Urothelium cell line (cell line): ENCODE measurements around the gene NPC1.

ENCODE experiments used
- DNase-seq: peaks from one replicate; pipeline ENCODE4 v3.0.0; 2011; ENCODE audit warnings: low spot score, mixed read lengths
- FAIRE-seq: peaks from 2 replicates; lab custom pipeline; 2011; peaks lifted over from hg19 to GRCh38; lab: Jason Lieb, UNC

Gene NPC1

DNA sequence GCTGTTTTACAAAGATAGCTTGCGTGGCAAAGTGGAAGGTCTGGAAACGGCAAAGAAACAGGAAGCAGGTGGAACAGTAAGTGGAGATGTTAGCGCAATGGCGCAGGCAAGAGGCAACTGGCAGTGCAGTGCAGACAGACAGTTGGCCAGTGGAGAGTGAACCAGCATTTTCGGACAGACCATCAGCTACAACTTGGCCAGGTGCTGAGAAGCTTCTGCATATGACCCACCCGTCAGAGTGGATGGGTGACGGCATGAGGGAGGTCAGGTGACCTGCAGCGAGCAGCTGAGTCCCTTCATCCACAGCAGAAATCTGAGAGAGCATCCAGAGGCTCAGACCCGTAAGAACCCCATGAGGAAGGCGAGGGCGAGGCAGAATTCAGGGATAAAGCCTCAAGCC is 33.8 kb downstream of the NPC1 start:
- no peak for DNase-seq
- no peak for FAIRE-seq

DNA sequence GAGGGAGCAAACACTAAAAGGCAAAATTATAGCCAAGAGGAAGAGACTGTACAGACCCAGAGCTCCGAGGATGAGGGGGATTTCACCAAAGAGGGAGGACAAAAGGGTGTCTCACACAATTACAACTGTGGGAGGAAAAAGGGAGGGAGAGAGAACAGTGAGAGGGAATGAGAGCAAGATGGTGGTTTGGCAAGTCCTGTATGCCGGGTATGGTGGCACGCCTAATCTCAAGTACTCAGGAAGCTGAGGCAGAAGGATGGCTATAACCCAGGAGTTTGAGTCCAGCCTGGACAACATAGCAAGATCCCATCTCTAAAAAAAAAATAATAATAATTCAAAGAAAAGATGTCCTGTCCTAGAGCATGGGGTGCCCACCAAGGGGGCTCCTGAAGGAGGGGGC is 34.3 kb downstream of the NPC1 start:
- no peak for FAIRE-seq
- no peak for DNase-seq

DNA sequence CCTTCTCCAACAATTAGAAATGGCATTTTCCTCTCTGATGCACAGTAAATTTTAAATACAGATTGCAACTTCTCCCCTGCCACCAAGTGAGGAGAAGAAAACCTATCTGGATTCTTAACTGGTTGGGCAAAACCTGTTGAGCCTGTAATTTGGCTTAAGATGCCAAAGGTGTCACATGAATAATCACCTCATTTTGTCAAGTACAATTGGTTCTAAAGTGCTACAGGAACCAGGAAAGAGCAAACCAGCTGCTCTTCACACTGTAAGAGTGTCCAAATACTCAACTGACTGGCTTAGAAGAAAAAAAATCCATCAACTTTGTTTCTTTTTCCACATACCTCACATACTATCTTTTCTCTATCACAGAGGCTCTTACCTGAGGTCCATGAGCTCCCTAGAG is 35.4 kb downstream of the NPC1 start:
- DNase-seq (no peak), FAIRE-seq (no peak)

DNA sequence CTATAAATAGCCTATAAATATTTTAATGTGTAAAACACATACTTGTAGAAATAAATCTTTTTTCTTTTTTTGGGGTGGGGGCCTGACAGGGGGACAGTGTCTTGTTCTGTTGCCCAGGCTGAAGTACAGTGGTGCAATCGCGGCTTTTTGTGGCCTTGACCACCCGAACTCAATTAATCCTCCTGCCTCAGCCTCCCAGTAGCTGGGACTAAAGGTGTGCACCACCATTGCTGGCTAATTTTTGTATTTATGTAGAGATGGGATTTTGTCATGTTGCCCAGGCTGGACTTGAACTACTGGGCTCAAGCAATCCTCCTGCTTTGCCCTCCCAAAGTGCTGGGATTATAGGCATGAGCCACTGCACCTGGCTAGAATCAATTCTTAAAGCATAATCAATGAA is 37.6 kb downstream of the NPC1 start:
- FAIRE-seq (no peak), DNase-seq (no peak)

DNA sequence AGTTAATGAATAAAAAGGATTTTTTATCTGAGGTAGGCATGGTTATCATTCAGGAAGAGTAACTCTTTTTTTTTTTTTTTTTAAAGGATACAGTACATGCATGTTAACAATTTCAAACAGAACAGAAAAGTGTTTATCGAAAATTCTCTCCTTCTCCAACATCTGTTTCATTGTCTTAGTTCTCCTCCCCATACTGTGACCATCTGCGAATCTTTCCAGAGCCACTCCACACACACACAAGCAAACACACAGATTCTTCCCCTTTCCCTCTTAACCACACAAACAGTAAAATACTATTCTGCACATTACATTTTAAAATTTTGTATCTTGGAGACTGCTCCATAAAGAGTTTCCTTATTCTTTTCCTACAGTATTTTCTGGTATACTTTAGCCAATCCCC is 38.0 kb downstream of the NPC1 start:
- FAIRE-seq (no peak), DNase-seq (no peak)

DNA sequence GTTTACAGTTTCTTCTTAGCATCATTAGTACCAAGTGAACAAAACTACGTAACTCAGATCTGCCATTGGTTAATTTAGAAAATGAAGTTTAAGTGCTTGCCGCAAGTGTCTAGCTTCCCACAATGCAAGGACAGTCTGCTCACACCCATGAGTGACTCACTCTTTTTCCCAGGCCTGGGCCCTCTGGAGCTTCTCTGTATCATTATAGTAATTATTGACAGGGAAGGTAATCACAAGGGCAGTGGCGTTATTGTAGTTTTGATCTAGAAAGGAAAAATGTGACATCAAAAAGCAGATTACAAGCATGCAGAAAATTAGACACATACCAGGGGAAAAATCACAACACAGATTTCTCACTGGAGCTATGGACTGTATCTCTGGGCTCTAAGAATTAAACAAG is 38.5 kb downstream of the NPC1 start:
- FAIRE-seq (no peak), DNase-seq (no peak)

DNA sequence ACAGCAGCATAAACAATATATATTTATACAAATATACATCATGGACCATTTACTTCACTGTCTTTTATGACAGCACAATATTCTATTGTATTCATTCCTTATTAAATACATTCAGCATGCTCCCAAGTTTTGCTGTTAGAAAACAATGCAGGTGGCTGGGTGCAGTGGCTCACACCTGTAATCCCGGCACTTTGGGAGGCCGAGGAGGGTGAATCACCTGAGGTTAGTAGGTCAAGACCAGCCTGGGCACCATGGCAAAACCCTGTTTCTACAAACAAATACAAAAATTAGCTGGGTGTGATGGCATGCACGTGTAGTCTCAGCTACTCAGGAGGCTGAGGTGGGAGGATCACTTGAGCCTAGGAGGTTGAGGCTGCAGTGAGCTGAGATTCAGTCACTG is 39.0 kb downstream of the NPC1 start:
- no peak for DNase-seq
- no peak for FAIRE-seq

DNA sequence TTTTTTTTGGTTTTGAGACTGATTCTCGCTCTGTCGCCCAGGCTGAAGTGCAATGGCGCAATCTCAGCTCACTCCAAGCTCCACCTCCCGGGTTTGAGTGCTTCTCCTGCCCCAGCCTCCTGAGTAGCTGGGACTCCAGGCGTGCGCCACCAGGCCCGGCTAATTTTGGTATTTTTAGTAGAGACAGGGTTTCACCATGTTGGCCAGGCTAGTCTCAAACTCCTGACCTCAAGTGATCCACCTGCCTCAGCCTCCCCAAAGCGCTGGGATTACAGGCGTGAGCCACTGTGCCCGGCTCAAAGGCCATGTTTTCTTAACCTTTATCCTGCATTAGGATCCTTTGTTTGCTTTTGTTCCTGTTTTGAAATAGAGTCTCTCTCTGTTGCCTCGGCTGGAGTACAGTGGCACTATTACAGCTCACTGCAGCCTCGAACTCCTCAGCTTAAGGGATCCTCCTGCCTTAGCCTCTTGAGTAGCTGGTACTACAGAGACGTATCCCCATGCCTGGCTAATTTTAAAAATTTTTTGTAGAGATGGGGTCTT is 41.0 kb downstream of the NPC1 start:
- FAIRE-seq: no peak
- no peak for DNase-seq

DNA sequence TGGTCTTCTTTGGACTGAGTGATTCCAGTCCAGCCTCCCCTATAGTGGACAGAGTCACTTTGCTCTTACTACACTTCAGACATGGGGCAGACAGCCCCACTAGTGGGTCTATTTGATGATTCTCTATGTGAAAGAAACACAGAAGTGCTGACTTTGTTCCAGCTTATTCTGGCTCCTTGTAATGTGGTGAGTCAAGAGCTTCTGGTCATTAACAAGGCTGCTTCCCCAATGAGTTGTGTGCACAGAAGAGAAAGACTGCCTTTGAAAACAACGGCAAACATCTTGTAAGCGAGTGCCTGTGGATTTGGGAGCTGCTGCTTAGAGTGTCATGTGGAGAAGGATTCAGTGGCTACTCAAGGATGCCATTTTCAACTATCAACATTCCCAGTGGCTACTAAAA is 43.8 kb downstream of the NPC1 start:
- DNase-seq (no peak), FAIRE-seq (no peak)

DNA sequence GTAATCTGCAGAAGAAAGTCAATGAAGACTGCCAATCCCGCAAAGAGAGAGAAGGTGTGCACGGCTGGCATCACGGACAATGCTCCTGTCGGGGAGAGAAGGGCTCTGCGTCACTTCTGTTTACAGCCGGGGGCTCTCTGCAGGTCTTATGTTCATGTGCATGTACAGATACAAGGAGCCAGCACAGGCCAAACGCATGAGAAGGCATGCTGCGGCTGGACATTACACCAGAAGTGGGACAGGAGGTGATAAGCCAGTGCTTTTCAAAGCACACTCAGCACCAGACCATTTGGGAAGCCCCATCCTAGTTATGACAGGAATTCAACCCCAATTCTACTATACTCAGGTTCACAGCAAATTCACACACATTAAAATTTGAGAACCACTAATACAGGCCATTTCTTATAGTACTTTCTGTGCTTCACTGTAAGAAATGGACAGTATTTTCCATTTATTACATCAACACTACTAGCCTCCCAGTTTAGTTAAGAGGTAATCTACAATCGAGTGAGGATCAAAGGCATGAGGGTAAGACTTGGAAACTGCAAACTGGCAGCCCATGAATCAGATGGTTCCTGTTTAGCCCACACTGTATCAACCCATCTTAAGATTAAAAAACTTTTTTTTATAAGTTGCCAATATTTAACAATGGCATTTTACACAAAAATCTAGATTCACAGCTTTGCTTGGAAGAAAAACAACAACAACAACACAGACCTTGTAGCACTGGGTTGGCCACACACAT is 44.8 kb downstream of the NPC1 start:
- no peak for DNase-seq
- no peak for FAIRE-seq

DNA sequence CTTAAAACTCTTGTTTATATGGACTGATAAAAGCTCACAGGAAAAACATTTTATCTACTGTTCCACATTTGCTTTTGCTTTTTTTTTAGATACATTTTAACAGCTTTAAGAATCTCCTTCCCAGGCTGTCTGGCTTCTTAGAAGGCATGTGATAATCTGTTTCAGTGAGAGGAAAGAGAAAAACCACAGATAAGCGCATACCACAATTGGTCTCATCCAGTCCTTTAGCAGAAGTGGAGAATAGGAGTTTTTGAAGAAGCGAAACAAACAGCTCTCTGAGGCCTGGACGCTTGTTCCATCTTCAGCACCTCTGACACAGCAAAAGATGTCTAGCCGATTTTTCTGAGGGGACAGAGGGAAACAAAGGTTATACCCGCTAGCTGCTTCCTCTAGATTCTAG is 45.4 kb downstream of the NPC1 start:
- DNase-seq: no peak
- FAIRE-seq: no peak

DNA sequence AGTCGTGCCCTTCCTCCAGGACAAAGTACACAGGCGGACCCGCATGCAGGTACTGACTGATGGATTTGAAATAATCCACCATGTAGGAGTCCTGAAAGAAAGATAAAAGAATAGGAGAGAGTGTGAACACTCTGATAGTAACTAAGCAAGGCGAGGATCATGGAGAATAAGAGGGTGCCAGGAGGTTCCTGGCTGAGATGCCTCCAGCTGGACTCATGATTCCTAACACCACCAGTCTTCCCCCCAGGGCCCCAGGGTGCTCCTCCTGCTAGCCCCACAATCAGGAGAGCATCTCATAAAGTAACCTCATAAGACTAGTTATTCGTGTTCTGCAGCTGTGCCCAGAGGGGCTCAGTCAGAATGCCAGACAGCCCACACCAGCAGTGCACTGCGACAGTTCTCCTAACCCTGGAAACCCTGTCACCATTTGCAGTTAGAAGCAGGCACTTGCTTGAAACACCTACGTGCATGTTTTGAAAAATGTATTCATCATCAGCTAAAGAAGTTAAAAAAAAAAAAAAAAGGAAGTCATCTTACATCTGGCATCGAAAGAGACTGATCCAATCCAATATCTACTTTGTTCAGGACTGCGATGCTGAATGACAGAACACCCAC is 46.3 kb downstream of the NPC1 start:
- FAIRE-seq (no peak), DNase-seq (no peak)

DNA sequence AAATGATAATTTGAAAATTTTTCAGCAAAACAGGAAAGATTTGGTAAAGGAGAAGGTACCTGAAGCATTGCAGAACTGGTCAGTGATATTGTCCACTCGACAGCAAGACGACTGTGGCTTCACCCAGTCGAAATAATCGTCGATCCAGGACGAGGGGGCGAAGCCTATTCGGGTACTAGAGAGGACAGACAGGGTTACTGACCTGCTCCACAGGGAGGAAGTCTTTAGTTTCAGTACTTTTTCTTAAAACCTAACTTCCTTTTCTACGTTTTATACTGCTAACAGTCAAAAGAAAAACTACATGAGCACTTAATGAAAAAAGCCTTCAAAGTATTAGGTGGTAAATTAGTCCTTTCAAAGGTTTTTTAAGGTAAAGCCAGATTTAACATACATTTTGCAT is 47.0 kb downstream of the NPC1 start:
- FAIRE-seq (no peak), DNase-seq (no peak)

DNA sequence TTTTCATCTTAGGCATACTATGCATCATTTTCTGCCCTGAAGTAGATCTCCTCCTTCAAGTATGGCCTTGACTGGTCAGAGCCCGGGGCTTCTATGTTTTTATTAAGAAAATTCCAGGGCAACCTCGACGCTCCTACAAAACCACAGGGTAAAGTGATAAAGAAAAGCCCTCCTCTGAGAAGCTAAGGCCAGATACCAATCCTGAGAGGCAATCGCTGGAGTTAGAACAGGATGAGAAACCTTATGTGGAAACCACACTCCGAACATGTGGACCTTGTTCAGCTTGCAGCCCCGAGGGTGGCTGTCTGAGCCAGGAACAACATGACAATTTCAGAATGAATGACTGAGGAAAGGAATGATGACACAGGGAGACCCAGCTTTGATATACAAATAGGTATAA is 47.4 kb downstream of the NPC1 start:
- DNase-seq: no peak
- FAIRE-seq: no peak

DNA sequence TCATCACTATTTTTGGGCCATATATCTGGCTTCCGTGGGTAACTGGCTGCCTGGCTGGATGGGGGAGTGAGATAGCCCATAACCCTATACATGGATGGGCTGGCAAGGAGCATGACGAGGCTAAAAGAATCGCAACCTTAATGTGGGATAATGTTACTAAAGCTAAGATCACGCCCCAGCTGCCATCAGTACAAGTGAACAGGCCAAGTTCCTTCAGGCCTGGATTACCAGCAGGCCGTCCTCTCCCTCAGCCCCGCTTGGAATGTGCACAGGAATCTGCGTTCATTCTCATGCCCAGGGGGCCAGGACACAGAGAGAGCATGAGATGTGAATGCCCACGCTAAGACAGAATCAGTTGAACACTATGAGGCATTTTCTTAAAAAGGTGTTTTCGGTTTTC is 48.3 kb downstream of the NPC1 start:
- FAIRE-seq: no peak
- no peak for DNase-seq

DNA sequence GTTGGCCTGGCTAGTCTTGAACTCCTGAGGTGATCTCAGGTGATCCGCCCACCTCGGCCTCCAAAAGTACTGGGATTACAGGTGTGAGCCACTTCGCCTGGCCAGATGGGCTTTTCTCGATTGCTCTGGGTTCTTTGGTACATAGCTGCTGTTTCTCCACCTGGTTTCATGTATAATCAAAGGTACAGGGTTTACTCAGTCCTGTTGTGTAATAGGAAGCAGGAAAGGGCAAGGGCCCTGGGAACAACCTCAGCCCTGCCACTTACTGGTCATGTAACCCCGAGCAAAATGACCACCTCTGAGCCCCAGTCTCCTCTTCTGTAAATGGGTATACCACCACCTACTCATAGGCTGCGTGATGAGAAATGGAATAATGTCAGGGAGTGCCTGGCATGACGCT is 49.0 kb downstream of the NPC1 start:
- FAIRE-seq (no peak), DNase-seq (no peak)

DNA sequence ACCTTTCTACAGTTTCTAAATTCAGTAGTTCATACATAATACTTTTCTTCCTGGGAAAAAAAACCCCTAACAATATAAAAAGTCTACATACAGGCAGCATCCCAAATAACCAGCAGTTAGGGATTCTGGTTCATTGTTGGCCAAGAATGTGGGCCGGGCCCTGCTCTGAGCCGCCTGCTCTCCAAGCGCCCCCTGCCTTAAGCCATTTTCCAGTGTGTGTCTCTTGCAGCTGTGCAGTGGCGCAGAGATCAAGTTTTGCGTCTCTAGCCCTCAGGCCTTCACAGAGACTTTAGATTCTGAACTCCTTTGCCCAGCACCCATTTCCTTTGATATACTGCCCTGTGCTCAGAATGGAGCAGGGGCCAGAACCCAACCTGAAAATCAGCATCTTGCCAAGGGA is 50.1 kb downstream of the NPC1 start:
- FAIRE-seq (no peak), DNase-seq (no peak)

DNA sequence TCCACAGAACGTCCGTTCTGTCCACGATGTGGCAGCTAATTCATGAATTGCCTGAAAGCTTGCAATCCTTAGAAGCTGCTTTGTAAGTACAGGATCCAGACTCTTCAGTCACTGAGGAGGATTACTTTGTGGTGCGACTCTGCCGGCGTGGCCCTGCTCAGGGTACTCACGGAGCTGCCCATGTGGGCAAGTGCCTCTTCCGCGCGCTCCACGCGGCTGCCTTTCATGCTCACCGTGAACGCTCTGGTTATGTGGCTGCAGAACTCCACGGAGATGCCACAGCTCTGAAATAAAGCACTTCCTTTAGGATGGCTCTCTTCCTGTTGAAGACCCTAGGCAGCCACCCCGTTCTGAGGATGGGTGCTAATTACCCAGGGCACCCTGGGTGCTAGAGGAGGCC is 52.0 kb downstream of the NPC1 start:
- FAIRE-seq (no peak), DNase-seq (no peak)

DNA sequence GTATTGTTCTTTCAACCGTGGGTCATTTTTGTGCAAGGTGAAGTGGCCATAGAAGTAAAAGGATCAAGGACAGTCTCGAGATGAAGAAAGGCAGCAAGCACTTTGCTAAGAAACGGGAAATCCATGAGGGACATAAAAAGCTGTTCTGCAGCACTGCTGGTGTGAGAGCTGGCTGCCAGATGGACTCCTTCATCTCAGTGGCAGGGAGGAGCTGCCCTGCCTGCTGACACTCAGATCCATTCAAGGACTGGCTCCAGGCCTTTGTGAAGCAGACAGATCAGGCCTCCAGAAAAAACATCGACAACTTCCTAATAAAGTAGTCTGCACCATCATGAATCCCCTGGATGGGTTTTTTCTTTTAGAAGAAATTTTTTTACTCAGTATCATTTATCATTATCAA is 53.5 kb downstream of the NPC1 start:
- no peak for FAIRE-seq
- no peak for DNase-seq

DNA sequence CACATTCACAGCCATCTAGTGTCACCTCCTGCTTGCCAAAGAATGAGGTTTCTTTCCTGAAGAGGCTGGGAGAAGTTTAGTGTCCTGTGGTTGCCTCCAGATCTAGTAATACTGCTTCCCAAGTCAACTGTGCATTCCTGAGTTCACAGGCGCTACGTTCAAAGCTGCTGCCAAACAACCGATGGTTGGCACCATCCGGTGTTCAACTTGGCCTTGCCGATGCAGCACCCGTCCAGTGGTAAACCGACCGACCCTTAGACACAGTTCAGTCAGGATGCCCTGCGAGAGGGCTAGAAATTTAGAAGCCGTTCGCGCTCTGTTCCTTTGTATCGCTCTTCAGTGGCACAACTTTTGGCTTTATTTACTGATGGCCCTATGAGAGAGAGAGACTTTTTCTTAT is 54.4 kb downstream of the NPC1 start:
- DNase-seq (no peak), FAIRE-seq (no peak)

DNA sequence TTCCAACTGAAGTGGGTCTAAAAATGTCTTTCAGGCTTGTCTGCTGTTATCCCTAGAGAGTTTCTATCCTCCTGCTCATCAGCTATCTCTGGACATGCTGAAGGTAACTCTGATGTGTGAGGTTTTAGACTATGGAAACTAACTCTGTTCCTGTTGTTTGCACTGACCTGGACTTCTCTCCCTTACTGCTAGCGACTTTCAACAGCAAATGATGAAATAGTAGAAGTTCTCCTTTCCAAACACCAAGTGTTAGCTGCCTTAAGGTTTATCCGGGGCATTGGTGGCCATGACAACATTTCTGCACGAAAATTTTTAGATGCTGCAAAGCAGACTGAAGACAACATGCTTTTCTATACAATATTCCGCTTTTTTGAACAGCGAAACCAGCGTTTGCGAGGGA is 56.1 kb downstream of the NPC1 start:
- FAIRE-seq (no peak), DNase-seq (no peak)

DNA sequence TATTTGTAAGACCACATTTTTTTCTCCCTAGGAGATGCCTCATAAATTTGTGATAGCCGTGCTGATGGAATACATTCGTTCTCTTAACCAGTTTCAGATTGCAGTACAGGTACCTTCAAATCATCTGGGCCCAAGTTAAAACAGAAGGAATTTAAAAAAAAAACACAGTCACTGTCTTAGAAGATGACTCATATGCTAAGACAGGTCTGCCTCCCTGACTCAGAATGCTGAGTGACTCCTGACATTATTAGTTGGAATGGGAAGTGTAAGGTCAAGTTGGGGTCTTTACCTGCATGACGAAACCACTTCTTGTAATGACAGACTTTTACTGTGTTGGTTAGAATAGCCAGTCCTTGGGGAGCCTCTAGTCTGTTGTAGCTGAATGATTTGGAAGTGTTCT is 56.7 kb downstream of the NPC1 start:
- DNase-seq (peak; percentile 25), FAIRE-seq (no peak)
